ENCODE measurements around the gene TBL3.

Gene TBL3

DNA sequence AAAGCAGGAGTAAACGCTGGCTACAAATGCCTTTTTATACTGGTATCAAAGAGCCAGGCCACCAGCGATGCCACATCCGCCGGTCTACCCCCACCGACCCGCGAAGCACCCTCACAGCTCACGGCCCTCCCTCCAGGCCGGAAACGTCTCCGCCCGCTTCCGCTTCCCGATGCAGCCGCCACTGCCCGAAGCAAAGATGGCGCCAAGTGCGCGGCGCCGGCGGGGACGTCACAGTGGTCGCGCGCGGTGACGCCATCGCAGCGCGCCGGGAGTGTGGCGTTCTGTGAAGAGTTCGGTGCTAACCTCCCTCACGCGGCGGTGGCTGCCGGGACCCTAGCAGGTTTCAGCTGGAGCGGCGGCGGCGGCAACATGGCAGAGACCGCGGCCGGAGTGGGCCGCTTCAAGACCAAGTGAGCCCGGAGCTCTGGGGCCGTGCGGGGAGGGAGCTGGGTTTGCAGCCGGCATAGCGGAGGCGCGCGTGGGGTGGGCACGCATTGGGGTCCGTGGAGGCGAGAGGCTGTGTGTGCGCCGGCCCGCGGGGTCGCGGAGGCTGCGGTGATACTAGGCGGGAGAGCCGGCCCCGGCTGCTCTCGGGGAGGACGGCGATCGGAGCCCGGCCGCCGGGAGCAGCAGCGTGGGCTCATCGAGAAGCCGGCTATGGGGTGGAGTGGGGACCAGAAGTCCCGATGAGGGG lies at the start of gene TBL3 (continued):
- TF ChIP-seq, protein P1, sequence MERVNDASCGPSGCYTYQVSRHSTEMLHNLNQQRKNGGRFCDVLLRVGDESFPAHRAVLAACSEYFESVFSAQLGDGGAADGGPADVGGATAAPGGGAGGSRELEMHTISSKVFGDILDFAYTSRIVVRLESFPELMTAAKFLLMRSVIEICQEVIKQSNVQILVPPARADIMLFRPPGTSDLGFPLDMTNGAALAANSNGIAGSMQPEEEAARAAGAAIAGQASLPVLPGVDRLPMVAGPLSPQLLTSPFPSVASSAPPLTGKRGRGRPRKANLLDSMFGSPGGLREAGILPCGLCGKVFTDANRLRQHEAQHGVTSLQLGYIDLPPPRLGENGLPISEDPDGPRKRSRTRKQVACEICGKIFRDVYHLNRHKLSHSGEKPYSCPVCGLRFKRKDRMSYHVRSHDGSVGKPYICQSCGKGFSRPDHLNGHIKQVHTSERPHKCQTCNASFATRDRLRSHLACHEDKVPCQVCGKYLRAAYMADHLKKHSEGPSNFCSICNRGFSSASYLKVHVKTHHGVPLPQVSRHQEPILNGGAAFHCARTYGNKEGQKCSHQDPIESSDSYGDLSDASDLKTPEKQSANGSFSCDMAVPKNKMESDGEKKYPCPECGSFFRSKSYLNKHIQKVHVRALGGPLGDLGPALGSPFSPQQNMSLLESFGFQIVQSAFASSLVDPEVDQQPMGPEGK (tag by site-specific recombination; IDR thresholded peaks at IDR 0.05): peak; percentile 95
- no peak for TF ChIP-seq ZNF138 (tag by site-specific recombination; IDR thresholded peaks at IDR 0.05; ENCODE audit: borderline replicate concordance)
- peak; percentile 94 for TF ChIP-seq SP2 (tag by site-specific recombination; IDR thresholded peaks at IDR 0.05)
- peak; percentile 64 for TF ChIP-seq WT1 (tag by site-specific recombination; IDR thresholded peaks at IDR 0.05)
- TF ChIP-seq SCRT2 (tag by site-specific recombination; IDR thresholded peaks at IDR 0.05): 0 out of 2 replicates have a peak, but pooled peaks have one; percentile 44
- TF ChIP-seq, protein P2, sequence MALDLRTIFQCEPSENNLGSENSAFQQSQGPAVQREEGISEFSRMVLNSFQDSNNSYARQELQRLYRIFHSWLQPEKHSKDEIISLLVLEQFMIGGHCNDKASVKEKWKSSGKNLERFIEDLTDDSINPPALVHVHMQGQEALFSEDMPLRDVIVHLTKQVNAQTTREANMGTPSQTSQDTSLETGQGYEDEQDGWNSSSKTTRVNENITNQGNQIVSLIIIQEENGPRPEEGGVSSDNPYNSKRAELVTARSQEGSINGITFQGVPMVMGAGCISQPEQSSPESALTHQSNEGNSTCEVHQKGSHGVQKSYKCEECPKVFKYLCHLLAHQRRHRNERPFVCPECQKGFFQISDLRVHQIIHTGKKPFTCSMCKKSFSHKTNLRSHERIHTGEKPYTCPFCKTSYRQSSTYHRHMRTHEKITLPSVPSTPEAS (tag by site-specific recombination; IDR thresholded peaks at IDR 0.05): 0 out of 2 replicates have a peak, but pooled peaks have one; percentile 6
- TF ChIP-seq ZNF174 (tag by site-specific recombination; IDR thresholded peaks at IDR 0.05): no peak
- TF ChIP-seq ZNF555 (tag by site-specific recombination; conservative IDR thresholded peaks at IDR 0.05): no peak
- TF ChIP-seq ZBTB8A (tag by site-specific recombination; IDR thresholded peaks at IDR 0.05): peak; percentile 68
- TF ChIP-seq, protein P3, sequence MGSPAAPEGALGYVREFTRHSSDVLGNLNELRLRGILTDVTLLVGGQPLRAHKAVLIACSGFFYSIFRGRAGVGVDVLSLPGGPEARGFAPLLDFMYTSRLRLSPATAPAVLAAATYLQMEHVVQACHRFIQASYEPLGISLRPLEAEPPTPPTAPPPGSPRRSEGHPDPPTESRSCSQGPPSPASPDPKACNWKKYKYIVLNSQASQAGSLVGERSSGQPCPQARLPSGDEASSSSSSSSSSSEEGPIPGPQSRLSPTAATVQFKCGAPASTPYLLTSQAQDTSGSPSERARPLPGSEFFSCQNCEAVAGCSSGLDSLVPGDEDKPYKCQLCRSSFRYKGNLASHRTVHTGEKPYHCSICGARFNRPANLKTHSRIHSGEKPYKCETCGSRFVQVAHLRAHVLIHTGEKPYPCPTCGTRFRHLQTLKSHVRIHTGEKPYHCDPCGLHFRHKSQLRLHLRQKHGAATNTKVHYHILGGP (tag by site-specific recombination; IDR thresholded peaks at IDR 0.05): peak; percentile 56; the same call in 1 of the 2 replicates
- peak; percentile 98 for TF ChIP-seq ZBTB17 (tag by site-specific recombination; IDR thresholded peaks at IDR 0.05)
- TF ChIP-seq ZNF404 (tag by site-specific recombination; IDR thresholded peaks at IDR 0.05): no peak
- TF ChIP-seq, protein P4, sequence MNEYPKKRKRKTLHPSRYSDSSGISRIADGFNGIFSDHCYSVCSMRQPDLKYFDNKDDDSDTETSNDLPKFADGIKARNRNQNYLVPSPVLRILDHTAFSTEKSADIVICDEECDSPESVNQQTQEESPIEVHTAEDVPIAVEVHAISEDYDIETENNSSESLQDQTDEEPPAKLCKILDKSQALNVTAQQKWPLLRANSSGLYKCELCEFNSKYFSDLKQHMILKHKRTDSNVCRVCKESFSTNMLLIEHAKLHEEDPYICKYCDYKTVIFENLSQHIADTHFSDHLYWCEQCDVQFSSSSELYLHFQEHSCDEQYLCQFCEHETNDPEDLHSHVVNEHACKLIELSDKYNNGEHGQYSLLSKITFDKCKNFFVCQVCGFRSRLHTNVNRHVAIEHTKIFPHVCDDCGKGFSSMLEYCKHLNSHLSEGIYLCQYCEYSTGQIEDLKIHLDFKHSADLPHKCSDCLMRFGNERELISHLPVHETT (tag by site-specific recombination; IDR thresholded peaks at IDR 0.05): peak; percentile 99
- TF ChIP-seq, protein P5, sequence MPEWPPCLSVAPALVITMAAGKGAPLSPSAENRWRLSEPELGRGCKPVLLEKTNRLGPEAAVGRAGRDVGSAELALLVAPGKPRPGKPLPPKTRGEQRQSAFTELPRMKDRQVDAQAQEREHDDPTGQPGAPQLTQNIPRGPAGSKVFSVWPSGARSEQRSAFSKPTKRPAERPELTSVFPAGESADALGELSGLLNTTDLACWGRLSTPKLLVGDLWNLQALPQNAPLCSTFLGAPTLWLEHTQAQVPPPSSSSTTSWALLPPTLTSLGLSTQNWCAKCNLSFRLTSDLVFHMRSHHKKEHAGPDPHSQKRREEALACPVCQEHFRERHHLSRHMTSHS (tag by site-specific recombination; IDR thresholded peaks at IDR 0.05): peak; percentile 60; the same call in 1 of the 2 replicates
- TF ChIP-seq, protein P6, sequence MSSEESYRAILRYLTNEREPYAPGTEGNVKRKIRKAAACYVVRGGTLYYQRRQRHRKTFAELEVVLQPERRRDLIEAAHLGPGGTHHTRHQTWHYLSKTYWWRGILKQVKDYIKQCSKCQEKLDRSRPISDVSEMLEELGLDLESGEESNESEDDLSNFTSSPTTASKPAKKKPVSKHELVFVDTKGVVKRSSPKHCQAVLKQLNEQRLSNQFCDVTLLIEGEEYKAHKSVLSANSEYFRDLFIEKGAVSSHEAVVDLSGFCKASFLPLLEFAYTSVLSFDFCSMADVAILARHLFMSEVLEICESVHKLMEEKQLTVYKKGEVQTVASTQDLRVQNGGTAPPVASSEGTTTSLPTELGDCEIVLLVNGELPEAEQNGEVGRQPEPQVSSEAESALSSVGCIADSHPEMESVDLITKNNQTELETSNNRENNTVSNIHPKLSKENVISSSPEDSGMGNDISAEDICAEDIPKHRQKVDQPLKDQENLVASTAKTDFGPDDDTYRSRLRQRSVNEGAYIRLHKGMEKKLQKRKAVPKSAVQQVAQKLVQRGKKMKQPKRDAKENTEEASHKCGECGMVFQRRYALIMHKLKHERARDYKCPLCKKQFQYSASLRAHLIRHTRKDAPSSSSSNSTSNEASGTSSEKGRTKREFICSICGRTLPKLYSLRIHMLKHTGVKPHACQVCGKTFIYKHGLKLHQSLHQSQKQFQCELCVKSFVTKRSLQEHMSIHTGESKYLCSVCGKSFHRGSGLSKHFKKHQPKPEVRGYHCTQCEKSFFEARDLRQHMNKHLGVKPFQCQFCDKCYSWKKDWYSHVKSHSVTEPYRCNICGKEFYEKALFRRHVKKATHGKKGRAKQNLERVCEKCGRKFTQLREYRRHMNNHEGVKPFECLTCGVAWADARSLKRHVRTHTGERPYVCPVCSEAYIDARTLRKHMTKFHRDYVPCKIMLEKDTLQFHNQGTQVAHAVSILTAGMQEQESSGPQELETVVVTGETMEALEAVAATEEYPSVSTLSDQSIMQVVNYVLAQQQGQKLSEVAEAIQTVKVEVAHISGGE (tag by site-specific recombination; conservative IDR thresholded peaks at IDR 0.05; ENCODE audit: low read depth): peak; percentile 94
- TF ChIP-seq ZNF843 (tag by site-specific recombination; IDR thresholded peaks at IDR 0.05): peak; percentile 81; the same call in 1 of the 2 replicates
- TF ChIP-seq ZNF660 (tag by site-specific recombination; IDR thresholded peaks at IDR 0.05): peak; percentile 88
- TF ChIP-seq ZNF837 (tag by site-specific recombination; IDR thresholded peaks at IDR 0.05): no peak
- no peak for TF ChIP-seq ZNF626 (tag by site-specific recombination; IDR thresholded peaks at IDR 0.05)
- TF ChIP-seq ZNF394 (tag by site-specific recombination; IDR thresholded peaks at IDR 0.05; ENCODE audit: borderline replicate concordance): peak; percentile 75; the same call in 1 of the 2 replicates
- peak; percentile 39 for TF ChIP-seq ZNF146 (tag by site-specific recombination; IDR thresholded peaks at IDR 0.05)
- no peak for TF ChIP-seq ZNF707 (tag by site-specific recombination; IDR thresholded peaks at IDR 0.05)
- TF ChIP-seq ZNF548 (tag by site-specific recombination; IDR thresholded peaks at IDR 0.05): no peak
- TF ChIP-seq YY1 (tag by site-specific recombination; IDR thresholded peaks at IDR 0.05): peak; percentile 100
- TF ChIP-seq ZFP69B (tag by site-specific recombination; IDR thresholded peaks at IDR 0.05): peak; percentile 57
- TF ChIP-seq ZNF37A (tag by site-specific recombination; IDR thresholded peaks at IDR 0.05): no peak
- no peak for TF ChIP-seq ZNF529 (tag by site-specific recombination; IDR thresholded peaks at IDR 0.05; ENCODE audit: insufficient replicate concordance)
- peak; percentile 49; the same call in 1 of the 2 replicates for TF ChIP-seq ZNF610 (tag by site-specific recombination; IDR thresholded peaks at IDR 0.05; ENCODE audit: borderline replicate concordance)
- TF ChIP-seq ZNF48 (tag by site-specific recombination; IDR thresholded peaks at IDR 0.05): no peak
- TF ChIP-seq ZNF175 (tag by site-specific recombination; IDR thresholded peaks at IDR 0.05): no peak
- no peak for TF ChIP-seq PRDM1 (tag by site-specific recombination; IDR thresholded peaks at IDR 0.05)

Measured in HEK293 (cell line).